GM18502 (cell line): ENCODE data around the gene GAREM1.
A peak's percentile ranks its signal among the peaks of the same experiment; 100 is the strongest.
"Not testable (repeated sequence)": the region's sequence is repeated elsewhere in the genome, so short reads cannot be mapped to it uniquely, and the experiment has no call there.

Experiments
- ATAC-seq: cut with Tn5 transposase; IDR thresholded peaks from one replicate; pipeline ENCODE4 v1.9.1; 2021; ENCODE audit warnings: mild to moderate bottlenecking; ENCODE audit not compliant: unreplicated experiment, poor library complexity

GAREM1 gene

DNA sequence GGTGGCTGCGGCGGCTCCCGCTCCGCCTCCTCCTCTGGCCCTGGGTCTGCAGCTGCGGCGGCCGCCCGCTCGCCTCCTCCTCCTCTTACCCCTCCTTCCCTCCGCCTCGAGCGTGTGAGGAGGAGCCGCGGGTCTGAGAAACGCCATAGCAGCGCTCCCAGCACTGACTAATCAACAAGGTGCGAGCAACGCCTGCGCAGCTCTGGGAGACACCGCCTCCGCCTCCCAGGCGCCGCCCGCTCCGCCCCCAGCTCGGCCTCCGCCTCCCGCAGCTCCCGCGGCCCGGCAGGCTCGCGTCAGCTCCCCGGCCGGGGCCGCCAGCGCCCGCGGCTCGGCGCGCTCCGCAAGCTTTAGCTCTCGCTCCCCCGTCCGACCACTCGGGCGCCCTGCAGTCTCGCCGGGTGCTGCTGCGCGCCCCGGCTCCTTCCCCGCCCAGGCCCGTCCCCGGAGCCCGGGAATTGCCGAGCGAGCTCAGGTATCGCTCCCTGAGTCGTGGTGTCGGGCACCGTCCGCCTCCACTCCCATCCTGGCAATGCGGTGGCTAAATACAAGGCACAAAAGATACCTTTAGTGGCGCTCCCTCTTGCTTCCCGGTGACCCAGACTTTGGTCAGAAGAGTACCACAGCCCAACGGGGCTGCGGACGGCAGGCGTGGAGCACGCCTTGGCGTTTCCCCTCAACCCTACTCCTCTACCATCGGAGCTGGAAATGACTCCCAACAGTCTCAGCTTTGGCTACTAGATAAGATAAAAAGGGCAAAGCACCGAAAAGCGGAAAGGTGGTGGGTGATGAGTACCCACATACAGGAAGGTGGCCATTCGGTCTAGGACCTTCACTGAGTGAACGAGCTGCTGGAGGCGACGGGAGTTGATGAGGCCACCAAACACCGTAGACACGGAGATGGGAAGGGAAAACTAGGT is at the start of gene GAREM1:
GAREM1 (minus strand) TSS at position 169 of the 920 bp plus-strand sequence. CDS start 454 bp downstream, outside the sequence.
- ATAC-seq = peak; percentile 98

DNA sequence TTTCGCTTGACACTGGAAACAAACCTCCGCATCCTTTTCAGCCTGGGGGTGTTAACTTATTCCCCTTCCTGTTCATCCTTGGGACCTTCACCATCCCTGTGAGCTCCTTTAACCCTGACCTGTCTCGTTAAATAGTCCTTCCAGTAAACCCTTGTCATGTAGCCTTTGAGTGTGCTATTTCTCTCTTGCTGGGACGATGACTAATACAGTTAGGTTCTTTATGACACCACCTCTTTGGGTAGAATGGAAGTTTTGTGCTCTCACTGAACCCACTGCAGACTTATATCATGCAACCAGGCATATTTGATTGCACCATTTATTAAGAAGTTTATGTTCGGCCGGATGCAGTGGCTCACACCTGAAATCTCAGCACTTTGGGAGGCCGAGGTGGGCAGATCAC is 40.5 kb upstream of the GAREM1 start:
- ATAC-seq = no peak

DNA sequence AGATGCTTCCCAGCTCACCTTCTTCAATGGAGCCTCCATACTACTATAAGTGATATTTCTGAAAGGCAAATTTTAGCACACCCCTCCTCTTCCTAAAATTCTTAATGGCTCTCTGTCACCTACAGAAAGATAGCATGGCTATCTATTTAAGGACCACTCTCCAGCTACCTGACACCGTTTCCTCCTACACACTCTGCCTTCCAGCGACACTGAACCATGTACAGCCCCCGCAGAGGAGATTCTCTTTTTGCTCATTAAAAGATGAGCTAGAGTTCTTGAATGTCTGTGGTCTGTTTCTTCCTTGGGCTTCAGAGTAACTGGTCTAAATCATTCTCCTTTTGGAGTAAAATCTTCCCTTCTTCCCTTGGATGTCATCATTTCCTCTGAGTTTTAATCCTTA is 38.4 kb upstream of the GAREM1 start:
- ATAC-seq = no peak

DNA sequence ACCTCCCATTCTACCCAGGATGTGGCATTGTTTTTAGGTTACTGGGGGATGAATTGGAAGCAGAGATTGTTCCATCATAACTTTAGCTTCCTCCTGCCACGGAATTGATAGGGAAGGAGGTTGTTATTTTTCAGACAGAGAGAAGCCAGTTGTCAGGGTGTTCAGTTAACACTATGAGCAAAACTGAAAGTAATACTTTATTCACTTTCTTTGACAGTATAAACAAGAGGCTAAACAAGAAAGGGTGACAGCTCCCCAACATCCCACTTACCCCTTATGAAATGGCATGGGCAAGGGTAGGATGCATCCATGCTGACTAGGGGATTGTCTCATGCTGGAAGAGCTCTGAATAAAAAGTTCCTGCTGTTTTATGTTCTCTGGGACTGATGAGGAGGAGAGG is 36.4 kb upstream of the GAREM1 start:
- no peak for ATAC-seq

DNA sequence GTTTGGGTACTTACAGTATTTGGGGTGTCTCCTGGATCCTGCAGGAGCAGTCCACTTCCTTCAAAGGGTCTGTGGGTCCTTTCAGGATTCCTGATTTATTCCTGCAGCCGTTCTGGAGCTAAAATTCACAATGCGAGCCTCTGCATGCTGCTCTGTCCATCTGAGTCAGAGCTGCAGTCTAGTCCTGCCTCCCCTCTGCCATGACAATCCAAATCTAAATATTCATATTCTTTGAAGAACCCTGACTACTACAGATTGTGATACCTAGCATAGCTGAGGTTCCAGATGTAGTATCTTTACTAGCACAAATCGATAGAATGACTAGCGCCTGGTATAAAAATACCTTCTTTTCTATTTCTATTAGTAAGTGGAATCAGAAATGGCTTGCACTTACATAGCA is 31.3 kb upstream of the GAREM1 start:
- no peak for ATAC-seq

DNA sequence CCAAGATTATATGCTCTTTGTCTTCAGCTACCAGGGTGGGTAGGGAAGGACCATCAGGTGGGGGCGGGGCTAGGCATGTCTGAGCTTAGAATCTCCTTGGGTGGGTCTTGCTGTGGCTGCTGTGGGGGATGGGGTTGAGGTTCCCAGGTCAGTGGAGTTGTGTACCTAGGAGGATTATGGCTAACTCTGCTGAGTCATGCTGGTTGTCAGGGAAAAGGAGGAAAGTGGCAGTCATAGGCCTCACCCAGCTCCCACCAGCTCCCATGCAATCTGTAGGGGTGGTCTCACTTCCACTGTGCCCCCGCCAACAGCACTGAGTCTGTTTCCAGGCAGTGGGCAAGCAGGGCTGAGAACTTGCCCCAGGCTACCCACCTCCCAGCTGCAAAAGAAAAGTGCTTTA is 30.6 kb upstream of the GAREM1 start:
- ATAC-seq = not testable (repeated sequence)

DNA sequence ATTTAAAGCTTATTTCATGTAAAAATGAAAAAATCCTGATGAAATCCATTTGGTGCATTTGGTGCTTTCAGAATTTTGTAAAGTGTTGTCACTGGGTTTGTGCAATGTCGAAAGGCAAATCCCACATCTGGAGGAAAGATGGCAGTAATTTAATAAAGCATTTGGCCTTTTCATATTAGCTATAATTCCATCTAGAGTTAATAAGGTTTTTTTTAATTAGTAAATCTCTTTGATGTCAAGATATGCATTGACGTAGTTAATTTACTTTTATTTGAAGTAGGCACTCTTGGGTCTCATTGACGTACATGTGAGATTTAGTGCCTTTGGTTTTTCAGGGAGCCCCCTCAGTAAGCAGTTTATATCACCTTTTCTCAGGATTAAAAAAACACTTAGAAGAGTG is 12.3 kb upstream of the GAREM1 start:
- ATAC-seq = no peak

DNA sequence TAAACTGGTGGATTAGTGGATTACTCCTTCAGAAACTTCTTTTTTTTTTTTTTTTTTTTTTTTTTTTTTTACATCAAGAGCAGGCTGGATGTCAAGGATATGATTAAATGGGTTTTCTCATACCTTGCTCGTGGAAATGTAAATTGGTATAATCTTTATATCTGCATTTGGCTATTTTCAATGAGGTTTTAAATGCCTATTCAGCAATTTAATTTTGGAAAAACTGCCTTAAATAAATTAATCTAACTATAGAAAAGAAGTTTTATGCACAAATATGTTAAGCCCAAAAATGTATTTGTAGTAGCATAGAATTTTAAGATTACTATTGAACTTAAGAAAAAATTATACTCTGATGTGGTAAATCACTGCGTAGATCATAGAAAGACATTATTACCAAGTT is 11.4 kb upstream of the GAREM1 start:
- ATAC-seq = no peak

DNA sequence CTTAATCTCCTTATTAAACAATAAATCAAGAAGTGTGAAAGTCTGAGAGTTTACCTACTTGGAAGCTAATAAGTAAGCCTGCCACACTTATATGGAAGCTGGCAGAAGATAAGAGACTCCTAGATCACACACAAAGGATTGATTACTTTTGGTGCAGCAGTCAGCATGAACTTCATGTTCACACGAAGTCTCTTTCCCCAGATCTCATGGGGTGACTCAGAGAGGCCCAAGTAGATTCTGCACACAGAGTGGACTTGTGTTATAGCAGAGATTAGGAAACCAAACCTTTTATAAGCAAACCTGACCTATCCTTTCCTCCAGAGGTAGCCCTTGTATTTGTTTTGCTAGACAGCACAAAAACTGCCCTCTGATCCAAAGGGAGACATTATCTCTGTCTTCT is 9.9 kb upstream of the GAREM1 start:
- no peak for ATAC-seq

DNA sequence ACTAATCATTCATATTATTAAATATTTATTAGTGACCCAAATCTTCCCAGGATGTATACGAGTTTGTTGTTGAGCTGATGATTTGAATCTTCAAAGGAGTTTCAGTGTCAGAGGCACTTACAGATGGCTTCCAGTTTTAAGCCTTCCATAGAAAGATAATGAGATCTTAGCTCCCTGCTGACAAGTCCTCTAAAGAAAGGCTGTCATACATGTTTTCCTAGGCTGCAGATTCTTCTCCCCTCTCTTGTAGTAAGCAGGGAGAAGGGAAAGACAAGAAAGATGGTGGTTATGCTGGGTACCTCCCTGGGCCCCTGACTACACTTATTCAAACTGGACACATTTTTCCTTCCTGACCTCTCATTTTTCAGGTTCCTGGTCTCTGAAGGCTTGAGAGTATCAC is 8.1 kb upstream of the GAREM1 start:
- no peak for ATAC-seq

DNA sequence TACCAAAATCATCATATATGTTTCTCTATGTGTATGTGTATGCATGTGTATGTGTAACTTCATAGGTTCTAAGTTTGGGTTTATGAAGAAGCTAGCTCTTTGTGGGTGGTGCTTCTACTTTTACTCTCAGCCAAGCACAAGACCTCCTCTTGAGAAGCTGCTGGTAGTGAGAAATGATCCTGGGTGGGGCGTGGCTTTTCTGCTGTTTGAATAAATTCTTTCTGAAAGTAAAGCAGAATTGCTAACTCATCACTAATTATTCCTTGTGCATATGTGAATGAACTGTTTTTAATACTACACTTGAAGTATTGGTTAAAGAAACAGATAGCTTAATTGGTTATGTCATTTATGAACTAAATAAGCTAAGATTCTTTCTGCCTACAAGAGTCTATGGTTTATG is 7.6 kb upstream of the GAREM1 start:
- no peak for ATAC-seq

DNA sequence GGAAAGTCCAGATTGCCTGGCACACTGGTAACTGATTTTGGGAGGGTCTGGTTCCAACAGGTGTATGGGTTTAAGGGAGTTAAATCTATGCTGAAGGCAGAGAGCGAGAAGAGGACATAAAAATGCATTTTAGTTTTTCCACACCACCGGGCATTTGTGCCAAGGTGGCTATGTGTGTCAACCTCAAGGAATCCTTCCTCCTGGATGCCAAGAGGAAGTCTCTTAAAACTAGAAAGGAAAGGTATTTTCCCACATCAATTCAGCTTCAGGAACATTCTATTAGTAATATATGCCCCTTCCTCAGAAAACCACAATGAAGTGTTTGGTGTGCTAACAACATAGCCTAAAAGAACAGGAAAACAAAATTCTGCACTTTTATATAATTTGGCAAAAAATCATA is 5.4 kb upstream of the GAREM1 start:
- no peak for ATAC-seq

DNA sequence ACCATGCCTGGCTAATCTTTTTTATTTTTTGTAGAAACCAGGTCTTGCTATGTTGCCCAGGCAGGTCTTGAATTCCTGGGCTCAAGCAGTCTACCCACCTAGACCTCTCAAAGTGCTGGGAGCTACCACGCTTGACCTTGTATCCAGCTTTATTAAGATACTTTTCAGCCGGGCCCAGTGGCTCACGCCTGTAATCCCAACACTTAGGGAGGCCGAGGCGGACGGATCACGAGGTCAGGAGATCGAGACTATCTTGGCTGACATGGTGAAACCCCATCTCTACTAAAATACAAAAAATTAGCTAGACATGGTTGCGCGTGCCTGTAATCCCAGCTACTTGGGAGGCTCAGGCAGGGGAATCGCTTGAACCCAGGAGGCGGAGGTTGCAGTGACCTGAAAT is 4.4 kb upstream of the GAREM1 start:
- not testable (repeated sequence) for ATAC-seq

DNA sequence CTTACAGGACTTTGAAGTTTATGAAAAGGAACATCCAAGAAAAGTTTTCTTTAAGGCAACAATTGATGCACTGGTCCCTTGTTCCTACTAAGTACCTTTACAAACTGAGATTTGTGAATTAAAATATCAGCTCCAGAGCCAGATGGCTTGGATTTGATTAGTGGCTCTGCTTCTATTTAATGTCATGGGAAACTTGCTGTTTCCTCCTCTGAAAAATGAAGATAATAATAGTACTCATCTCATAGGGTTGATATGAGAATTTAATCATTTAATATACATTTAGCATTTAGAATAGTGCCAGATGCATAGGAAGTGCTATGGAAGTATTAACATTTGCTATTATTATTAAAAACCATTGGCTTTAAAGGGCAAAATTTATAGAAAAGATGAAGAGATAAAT is 2.6 kb upstream of the GAREM1 start:
- ATAC-seq = no peak

DNA sequence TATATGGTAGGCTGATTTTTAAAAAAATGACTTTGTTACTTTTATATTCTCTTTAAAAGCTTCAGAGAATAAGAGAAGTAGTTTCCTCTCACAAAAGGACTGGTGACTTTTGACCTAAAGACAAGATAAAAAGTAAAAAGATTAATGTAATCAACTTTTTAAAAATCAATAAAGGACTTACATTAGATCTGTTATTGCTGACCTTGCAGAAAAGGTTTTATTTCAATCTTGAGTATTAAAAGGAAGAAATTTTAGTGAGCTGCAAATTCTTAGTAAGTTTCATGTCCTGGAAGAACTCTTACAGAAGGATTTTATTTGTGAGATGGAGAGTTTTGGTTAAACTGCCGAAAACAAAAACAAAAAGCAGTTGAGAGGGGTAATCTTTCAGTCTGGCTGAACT is 2.2 kb upstream of the GAREM1 start:
- no peak for ATAC-seq

DNA sequence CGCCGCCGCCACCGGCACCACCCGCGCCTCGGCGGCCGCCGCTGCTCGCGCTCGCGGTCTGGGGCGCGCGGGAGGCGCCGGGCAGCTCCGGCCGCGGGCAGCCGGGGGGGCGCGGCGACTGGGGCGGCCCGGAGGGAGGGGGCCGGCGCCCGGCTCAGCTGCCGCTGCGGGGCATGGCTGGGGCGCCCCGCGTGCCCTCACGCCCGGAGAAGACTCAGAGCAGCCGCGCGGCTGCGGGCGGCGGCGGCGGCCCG is 295 bp downstream of the GAREM1 start:
- ATAC-seq = no peak

DNA sequence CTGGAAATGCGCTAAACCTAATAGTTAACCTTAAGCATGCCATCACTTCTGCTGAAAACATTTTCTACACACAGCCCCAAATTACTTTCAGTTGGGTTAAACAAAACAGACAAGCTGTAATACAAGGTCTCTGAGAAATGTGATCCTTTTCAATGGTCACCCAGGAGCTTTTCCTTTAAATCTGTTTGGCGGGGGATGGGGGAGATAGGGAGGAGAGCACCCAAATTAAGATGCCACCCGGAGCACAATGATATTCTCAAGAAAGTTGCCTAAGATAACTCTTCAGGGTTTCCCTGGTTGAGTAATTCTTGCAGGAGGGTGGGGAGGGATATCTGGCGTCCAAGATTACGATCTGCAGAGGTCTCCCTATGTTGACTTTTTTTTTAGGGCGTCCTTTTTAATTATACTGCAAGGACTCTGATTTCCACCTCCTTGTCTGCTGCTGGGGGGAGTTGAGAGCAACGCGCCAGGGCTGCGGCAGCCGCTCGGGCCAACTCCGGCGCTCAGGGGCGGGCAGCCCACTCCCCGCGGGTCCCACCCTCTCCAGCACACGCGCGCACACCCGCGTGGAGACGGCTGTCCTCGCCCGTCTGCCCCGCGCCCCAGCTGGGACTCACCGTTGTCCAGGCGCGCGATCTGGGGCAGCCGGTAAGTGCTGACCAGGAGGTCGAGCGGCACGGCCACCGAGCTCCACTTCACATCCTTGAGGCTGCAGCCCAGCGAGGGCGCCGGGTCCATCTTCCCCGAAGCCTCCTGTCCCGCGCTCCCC is 807 bp downstream of the GAREM1 start:
- no peak for ATAC-seq

DNA sequence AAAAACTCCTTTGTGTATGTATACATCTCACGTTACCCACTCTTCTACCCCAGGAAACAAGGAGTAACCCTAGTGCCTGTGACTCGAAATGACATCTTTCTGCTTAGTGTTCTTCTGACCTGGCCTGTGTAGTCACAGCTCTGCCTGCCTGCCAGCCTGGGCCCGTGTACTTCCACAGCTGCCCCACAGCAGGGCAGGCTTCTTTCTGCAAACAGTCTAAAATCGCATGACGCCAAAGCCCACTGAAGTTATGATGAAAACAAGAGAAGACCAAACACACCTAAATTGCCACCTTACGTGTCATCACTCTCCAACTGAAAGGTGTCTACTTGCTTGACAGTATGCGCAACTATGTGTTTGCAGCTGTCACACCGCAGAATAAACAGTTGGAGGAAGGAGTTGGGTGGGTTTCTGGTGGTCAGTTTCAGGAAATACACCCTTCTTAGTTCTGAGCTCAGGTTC is 1.5 kb downstream of the GAREM1 start:
- no peak for ATAC-seq

DNA sequence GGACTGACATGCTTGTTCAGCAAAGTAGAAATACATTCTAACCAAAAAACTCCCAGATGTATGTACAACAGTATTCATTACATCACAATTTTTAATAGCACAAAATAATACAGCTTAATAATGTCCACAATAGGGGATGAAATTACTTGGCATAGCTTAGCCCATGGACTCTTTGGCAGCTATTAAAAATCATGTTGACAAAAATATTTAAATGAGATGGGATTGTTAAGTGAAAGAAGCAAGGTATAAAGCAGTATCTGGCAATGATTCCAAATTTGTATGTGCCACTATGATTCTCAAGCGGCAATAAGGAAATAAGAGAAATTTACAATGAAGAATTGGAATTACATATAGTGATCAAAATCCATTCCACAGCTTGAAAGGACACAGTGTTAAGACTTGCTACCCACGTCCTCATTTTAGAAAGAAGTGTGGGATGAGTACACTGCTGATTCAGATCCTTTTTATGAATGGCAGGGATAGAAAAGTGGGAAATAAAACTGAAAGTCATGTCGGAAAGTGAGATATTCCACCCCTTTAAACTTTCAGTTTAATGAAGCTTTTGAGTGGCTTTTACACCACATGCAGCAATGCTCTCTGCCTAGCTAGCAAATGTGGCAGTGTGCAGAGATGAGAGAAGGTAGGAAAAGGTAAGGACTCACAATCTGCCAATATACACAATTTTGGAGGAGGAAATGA is 2.4 kb downstream of the GAREM1 start:
- ATAC-seq = no peak

DNA sequence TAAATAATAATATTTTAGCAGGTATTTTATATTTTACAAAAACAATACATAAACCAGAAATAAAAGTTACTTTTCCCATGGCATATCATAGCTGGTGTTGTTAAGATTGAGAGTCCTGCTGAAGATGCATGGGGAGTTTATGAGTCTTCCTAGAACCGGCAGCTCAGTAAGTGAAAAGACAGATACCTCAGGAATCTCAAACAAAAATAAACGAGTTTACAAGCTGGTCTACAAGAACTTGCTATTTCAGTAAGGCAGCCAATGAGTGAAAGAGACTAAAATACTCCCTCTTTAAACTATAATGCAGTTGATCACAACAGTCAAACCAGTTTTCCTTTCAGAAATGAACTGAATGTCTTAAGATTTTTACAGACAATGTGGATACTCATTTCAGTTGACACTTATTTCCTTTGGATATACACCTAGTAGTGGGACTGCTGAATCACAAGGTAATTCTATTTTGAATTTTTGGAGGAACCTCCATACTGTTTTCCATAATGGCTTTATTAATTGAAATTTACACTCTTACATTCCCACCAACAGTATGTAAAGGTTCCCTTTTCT is 8.9 kb downstream of the GAREM1 start:
- no peak for ATAC-seq
